DMS53 treated with DMSO at 0.1 percent for 48 hours (cell line): ENCODE results near the gene CNIH1.
A peak's percentile ranks its signal among the peaks of the same experiment; 100 is the strongest.

ENCODE experiments used
- DNase-seq: peaks from one replicate; lab custom pipeline; 2025; ENCODE audit not compliant: unreplicated experiment; lab: John Stamatoyannopoulos, UW

The CNIH1 gene

DNA sequence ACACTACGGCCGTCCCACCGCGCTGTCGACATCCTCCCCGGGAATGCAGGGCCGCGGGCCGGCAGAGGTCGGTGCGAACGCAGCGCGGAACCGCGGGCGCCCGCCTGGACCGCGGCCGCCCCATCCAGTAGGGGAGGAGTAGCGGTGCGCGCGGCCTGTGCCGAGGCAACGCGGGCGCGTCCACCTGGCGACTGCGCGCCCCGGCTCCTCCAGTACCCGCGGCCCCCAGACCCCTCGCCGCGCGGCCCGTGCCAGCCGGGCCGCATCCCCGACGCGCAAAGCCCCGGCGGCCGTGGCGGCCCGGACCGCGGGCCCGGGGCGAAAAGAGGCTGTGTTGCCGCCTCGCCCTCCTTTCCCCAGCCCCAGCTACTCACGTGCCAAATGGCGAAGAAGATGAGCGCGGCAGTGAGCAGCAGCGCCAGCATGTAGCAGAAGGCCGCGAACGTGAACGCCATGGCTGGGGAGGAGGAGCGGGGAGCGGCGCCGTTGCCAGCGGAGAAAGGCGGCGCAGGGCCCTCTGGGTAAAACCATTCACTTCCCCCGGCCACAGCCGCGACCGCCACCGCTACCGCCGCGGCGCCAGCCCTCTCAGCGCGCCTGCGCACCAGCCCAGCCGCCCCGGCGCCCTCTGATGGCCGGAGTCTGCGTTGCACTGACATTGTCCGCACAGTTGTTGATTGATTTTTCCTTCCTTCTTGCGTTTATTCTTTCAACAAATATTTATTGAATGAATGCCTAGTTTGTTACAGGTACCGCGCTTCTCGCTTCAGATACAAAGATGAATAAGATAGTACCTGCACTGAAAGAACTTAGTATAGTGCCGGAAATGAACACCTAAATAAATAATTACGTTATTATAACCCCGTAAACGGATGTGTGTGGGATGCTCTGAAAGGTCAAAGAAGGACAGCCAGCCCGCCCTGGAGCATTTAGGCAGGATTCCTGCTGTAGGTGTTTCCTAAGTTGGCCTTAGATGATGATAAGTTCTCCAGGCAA lies at the start of gene CNIH1:
TSS of gene CNIH1 (minus strand) at position 502 of the 996 bp plus-strand sequence. CDS start at position 455, 47 bp downstream.
- peak; percentile 86 for DNase-seq

DNA sequence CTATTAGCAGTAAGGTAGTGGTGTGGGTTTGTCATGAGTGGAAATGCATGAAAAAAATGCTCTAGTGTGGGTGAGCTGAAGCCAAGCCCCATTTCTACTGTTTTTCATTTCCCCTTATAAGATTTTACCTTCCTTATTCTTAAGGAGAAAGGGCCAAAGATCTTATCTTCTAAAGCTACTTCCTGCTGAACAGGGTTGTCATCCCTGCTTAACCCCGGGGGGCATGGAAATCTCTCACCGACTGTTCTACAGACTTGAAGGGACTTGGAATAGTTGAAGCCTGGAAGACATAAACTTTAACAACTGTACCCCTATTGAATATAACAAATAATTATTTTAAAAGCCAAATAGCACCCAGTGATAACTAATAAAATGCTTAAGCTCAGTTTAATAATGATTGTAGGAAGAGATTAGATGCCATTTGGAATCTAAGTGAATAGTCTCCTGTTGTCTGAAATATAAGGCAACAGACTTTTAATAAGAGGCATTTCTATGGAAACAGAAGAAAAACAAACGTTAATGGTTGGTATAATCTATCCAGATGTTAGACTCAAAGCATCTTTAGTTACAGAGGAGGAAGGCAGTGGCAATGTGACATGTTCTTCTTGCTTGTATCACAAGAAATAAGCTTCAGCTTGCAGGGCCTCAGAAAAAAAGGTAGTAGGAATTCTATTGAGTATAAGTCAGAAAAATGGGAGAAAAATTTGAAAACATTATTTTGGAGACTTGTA lies 49.4 kb upstream of the CNIH1 start:
- no peak for DNase-seq

DNA sequence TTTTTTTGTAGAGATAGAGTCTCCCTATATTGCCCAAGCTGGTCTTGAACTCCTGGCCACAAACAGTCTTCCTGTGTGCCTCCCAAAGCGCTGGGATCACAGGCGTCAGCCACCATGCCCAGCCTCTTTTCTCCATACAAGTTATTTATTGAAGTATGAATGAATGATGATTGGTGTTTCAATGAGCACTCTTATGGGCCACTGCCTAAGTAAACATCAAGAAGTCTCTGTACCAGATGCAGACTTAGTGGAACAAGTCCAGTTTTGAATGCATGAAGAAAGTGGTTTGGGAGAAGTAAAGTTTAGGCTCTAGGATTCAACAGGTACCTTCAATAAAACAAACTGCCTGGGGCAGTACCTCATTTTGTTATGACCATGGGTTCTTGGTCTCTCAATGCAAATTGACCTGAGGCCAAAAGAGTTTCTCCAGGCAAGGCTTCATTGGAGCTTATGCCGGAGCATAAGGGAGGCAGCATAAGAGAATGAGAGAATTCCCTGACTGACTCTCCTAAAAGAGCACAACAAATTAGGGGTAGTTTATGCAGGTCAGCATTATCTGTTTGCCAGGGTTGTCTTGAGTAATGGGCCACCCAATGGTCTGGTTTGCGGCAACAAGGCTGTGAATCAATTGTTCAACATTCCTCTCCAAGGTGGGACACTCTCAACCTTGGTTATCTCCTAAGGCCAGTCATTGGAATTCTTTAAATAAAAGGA lies 48.7 kb upstream of the CNIH1 start:
- no peak for DNase-seq

DNA sequence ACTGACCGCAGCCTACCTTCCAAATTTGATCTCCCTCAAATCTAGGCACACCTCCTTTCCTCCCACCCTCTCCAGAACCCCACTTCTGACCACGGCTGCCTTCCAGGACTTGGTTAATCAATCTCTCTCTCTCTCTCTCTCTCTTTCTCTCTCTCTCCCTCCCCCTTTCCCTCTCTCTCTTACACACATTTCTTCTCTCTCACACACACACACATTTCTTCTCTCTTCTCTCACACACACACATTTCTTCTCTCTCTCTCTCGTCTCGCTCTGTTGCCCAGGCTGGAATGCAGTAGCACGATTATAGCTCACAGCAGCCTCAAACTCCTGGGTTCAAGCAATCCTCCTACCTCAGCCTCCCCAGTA lies 48.1 kb upstream of the CNIH1 start:
- no peak for DNase-seq

DNA sequence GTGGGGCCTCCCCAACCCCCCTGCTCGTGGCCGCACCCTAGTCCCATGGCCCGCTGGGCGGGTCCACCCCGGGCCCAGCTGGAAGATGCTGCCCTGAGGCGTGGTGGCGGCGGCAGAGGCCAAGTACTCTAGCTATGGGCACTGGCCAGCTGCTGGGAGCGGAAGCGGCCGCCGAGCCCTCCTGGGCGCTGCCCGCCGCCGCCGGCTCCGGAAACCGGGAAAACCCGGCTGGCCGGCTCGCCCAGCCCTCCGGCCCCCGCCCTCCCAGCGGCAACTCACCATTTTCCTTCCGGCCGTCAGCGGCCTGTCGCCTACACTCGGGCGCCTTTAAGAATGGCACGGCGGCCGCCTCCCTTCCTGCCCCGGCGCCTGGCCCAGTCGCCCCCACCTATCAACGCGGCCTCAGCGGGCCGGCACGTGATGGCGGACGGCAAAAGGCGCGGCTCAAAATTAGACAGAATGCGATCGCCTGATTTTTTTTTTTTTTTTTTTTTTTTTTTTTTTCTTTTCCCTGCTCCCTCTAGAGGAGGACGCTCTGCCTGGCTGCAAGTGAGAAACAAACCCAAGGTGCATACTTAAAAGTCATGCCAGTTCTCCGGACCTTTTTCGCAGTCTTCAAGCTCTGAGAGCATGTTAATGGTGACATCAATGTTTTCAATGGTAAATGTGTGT lies 47.6 kb upstream of the CNIH1 start, which contains the start of gene GMFB:
TSS of gene GMFB (minus strand) at position 335 of the 672 bp plus-strand sequence. CDS start at position 282, 53 bp downstream.
- DNase-seq: peak; percentile 77

DNA sequence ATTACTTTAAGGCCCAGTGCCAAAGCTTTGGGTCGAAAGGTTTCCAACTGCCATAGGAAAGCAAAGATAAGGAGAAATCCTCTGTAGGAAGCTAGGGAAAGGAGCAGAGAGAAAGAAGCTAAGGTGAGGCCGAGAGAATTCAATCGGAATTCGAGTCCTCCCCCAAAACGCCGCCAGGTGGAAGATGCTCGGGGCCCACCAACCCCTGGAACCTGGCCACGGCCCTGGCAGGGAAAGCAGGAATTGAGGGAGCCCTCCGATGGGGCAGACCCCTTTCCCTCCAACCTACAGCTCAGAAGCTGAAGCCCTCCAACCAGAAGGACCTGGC lies 47.1 kb upstream of the CNIH1 start:
- no peak for DNase-seq

DNA sequence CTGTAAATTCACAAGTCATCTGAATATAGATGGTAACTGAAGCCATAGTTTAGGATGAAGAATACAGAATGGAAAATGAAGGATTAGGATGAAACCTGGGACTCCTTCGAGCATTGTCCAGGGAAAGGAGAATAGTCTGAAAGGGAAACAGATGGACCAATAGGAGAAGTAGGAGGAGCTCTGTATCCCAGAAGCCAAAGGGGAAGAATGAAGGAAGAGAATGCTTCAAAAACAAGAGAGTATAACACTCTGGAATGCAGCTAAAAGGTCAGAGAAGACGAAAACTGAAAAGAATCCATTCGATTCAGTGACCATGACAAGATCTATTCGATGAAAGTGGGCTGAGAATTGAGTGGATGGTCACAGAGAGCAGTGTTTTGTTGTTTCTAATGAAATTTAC lies 46.6 kb upstream of the CNIH1 start:
- no peak for DNase-seq

DNA sequence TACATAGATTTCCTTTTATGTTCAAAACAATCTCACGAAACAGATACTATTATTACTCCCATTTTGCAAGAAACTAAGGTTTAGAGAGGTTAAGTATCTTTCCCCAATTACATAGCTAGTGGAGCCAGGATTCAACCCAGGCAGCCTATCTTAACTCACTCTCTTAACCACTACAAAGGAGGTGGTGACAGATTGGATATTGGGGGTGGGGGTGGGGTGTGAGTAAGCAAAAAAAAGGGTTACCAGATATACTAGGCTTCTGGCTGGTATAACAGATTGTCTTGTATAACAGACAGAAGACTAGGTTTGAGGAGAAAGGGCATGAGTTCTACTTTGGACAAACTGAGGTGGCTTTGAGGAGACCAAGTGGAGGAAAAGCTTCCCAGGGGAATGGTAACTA lies 45.5 kb upstream of the CNIH1 start:
- DNase-seq: no peak

DNA sequence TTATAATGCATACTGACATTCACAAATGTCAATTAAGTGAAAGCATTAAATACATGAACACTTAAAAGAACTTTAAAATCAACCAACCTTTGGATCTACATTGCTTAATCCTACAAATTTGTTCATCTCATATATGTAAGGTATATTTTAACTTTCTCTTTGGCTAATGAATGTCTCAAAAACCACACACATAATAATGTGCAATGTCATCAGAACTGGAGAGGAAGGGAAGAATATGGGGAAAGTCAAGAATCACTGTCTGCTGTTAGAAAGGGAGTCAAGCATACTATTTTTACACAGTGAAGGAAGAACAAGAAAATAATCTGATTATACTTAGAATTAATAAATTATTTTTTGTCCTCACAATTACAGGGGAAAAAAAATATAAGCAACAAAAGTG lies 42.7 kb upstream of the CNIH1 start:
- DNase-seq: no peak

DNA sequence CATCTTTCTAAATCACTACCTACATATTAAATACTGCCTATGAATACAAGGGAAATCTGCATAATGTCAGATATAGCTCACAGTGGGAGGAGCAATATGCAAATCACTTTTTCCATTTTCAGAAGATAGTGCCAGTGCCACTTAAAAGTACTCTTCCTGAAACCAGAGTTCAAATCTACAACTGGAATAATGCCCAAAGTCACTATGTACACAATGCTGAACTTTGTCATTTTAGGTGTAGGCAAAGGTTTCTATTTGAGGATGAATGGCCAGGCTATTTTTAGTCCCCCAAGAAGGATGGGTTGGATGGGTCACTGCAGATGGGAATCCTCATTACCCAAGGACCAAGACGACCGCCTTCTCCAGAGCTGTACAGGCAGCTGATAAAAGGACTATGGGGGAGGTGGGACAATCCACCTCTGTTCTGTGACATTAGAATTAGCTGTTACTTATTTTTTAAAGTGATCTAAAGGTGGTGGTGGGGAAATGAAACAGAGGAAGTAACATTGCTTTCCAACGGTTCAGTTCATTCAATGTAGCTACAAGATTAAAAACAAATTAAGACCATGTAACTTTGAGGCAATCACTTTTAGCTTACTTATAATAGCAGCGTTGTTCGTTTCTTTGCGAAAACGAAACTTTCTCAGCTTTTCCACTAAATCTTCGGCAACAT lies 42.0 kb upstream of the CNIH1 start:
- no peak for DNase-seq

DNA sequence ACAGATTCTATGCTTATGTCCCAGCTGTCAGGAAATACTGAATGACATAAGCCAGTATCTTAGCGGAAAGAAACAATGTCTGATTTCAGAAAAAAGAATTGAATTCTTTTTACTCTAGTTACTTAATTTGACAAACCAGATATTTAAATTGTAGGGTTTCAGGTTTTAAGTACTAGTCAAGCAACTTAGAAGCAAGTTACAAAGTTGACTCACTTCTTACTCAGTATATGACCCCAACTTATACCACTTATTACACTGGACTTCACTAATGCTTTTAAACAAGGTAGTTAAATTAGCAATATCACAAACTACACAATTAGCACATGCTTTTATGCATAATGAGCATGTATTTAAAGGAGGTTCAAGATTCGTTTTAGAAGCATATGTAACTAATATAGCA lies 40.5 kb upstream of the CNIH1 start:
- DNase-seq: no peak

DNA sequence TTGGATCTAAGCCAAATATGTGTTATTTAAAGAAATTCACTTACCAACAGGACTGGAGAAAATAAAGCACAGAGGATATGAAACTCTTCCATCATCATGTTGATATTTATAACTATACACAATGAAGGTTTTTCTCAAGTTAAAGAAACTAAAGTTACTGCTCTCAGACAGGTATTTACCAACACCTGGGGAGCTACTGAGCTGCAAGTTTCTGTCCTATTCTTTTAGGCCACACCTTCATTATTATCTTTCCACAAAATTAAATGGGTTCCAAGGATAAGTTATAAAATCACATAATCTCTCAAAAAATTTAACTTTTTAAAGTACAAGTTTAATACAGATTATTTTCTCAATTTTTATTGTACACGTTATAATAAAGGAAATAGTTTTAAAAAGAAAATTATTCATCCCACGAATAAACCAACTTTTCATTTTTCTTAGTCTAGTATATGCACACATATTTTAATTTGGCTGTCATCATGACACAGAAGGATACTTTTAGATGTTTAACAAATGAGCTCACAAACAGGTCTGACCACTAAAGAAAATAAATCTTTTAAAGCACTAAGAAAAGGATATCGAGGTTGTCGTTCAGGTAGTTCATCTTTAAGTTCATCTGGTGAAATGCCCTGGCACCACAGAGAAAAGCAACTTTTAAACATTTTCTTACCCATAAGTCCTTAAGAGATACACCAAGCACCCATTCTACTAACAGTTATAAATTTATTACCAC lies 39.8 kb upstream of the CNIH1 start:
- DNase-seq: no peak

DNA sequence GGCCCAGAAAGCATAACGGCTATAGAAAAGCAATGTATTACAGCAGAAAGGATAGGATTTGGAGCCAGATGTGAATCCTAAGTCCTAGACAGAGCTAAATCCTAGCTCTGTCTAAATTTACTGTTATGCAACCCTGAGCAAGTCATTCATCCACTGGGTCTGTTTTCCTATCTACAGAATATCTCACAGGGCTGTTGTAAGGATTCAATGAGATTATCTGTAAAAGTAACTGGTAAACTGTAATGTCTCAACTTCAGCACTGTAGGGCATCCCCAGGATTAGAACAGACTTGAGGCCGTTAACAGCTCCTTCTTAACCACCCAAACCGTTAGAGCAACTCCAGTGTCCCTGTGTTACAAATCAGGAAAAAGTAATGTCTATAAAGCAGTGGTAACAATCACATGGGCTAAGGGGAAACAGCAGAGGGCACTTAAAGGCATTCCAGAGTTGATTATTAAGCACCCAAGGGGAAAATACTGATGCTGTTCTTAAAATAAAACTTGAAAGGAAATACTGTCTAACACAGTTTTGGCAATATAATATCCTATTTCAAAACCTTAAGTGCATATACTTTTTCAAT lies 37.6 kb upstream of the CNIH1 start:
- no peak for DNase-seq

DNA sequence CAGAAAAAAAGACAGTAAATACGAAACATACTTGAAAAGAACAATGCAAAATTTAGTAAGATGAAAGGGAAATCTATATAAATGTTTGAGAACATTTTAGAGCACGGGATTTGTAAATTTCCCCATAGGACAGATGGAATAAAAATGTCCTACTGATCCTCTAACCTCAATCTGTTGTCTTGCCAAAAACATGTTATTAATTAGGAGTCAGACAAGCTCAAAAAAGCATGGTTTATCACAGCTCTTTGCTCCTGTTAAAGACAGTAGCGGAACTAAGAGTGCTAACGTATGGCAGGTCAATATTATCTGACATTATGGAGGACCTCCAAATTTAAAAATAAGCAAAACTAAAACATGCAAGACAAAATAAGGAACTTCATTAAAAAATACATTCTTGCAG lies 34.7 kb upstream of the CNIH1 start:
- no peak for DNase-seq

DNA sequence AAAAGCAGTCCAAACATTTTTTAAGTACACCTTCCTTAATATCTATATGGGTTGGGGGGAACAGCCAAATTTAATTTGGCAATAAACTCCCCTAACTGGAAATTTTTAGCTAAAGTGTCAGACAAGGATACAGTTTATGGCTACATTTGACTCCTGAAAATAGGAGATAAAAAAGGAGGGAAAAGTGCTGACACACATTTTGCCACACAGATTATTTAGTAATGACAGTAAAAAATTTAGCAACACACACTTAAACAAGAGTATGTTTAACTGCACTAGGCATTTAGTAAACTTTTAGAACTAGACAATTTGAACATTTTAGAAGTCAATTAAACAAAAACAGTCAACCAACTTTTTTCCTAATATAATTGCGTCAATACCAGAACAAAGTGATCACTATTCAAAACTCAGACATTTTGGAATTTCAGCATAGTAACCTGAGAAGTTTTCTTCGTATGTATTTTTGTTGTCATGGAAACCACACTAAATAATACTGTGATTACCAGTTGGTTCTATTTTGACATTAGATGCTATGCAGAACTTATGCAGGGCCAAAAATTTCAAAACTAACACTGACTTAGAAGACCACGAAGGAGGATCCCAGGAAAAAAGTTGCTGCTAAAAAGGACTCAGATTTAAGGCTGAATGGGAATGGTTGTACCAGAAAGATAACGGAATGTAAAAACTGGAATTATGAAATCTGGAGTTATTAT lies 34.2 kb upstream of the CNIH1 start:
- no peak for DNase-seq

DNA sequence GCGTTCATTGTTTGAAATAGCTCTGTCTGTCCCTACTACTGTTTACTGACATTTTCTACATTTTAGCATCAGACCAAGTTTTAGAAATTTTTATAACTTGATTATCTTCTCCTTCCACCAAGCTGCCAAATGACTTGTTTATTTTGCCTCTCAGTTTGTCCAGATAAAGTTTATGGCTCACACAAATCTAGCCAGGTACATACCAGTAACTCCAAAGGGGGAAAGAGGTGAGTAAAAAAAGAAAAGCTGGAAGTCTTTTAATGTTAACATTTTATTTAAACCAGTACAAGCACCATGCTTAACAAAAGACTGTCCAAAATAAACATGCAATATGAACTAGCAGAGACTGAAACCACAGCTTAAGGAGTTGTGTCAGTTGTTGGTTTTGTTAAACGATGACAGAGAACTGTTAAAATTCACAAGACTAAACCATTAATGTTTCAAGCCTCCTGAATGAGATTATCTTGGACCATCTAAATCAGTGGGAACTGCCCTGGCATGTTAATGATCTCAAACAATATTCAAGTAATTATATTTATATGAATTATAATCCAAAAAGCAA lies 33.1 kb upstream of the CNIH1 start:
- DNase-seq: no peak

DNA sequence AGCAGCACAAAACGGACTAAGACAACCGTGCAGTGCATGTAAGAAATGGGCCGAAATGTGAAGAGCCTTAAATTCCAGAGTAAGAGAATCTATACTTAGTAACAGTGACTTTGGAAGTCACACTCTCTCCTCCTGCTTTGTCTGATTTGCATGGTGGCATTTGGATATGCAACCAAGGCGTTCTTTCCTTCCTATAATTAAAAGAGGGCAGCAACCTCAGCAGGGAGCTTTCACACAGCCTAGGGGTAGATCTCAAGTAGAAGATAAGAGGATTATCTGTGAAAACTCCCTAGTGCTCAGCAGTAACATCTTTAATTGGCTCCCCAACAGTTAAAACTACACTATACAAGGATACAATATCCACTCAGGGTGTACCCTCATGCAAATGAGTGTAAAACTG lies 31.1 kb upstream of the CNIH1 start:
- no peak for DNase-seq

DNA sequence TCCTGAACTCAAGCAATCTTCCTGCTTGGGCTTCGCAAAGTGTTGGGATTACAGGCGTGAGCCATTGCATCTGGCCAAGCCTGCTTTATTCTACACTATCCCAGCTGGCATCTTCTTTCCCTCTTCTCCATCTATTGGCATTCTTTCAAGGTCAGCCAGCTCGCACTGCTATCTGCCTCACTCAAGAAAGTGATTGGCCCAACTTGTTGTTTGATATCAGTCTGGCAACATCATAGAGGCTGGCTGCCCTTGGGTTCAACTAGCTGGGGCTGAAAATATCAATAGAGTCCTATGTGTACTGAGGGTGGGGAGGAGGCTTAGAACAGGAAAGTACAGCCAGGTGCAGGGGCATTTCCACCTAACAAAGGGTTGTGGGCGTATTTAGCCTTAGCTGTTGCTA lies 30.5 kb upstream of the CNIH1 start:
- DNase-seq: no peak

DNA sequence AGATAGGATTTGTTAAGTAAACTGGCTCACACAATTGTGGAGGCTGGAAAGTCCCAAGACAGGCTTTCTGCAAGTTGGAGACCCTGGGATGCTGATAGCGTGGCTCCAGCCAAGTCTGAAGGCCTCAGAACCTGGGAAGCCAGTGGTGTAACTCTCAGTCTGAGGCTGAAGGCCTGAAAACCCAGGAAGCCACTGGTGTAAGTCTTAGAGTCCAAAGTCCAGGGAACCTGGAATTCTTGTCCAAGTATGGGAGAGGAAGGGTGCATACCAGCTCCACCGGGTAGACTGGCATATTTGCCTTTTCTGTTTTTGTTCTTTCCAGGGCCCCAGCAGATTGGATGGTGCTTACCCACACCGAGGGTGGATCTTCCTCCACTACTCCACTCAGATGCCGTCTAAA lies 29.5 kb upstream of the CNIH1 start:
- DNase-seq: no peak
